DMS153 treated with DMSO at 0.1 percent for 48 hours (cell line): ENCODE results near the gene NRG2.

Experiments used
- DNase-seq: peaks from one replicate; lab custom pipeline; 2025; ENCODE audit not compliant: unreplicated experiment; lab: John Stamatoyannopoulos, UW

NRG2 gene

GRCh38 chr5:139884144-139884543, 159.0 kb downstream of the NRG2 start:
- no peak for DNase-seq

GRCh38 chr5:139882961-139883539, 160.0 kb downstream of the NRG2 start:
- no peak for DNase-seq

GRCh38 chr5:139882316-139882715, 160.8 kb downstream of the NRG2 start:
- DNase-seq = no peak

- no peak for DNase-seq
Observed at GRCh38 chr5:139881143-139881733, 161.9 kb downstream of the NRG2 start.

- no peak for DNase-seq
Observed at GRCh38 chr5:139880416-139881142, 162.5 kb downstream of the NRG2 start.

GRCh38 chr5:139878093-139878492, 165.0 kb downstream of the NRG2 start:
- DNase-seq = no peak

GRCh38 chr5:139877129-139877597, 165.9 kb downstream of the NRG2 start:
- DNase-seq = no peak

GRCh38 chr5:139875957-139876356, 167.1 kb downstream of the NRG2 start:
- DNase-seq = no peak

GRCh38 chr5:139872851-139873794, 170.0 kb downstream of the NRG2 start:
- DNase-seq = no peak

- DNase-seq = no peak
Observed at GRCh38 chr5:139872052-139872766, 170.9 kb downstream of the NRG2 start.

GRCh38 chr5:139871614-139872013, 171.5 kb downstream of the NRG2 start:
- no peak for DNase-seq

GRCh38 chr5:139870677-139871076, 172.4 kb downstream of the NRG2 start:
- DNase-seq = no peak

GRCh38 chr5:139869042-139869790, 173.9 kb downstream of the NRG2 start:
- no peak for DNase-seq

- DNase-seq = no peak
Observed at GRCh38 chr5:139867581-139867980, 175.5 kb downstream of the NRG2 start.

GRCh38 chr5:139867109-139867508, 176.0 kb downstream of the NRG2 start:
- no peak for DNase-seq

- DNase-seq = no peak
Observed at GRCh38 chr5:139864716-139865483, 178.2 kb downstream of the NRG2 start.

GRCh38 chr5:139863855-139864558, 179.1 kb downstream of the NRG2 start:
- no peak for DNase-seq

GRCh38 chr5:139863361-139863760, 179.7 kb downstream of the NRG2 start:
- DNase-seq = no peak

GRCh38 chr5:139862803-139863202, 180.3 kb downstream of the NRG2 start:
- no peak for DNase-seq
